GM18858 (cell line): Measurements from ENCODE around the gene CD38.

Source experiments
- ATAC-seq: cut with Tn5 transposase; IDR thresholded peaks from one replicate; pipeline ENCODE4 v1.9.1; 2021; ENCODE audit not compliant: unreplicated experiment

CD38 gene

GRCh38 chr4:15894921-15895916 is 117.1 kb downstream of the CD38 start:
- no peak for ATAC-seq

DNA sequence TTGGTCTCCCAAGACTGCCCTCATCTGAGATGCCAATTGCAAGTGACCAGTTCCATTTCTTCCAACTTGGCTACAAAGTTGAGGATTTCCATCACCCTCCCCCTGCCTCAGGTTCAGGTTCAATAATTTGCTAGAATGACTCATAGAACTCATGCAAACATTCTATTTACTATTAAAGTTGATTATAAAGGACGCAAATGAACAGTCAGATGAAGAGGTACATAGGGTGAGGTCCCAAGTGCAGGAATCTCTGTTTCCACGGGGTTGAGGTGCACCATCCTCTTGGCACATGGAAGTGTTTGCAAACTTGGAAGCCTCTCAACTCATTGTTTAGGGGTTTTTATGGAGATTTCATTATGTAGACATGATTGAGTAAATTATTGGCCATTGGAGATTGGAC is 119.4 kb downstream of the CD38 start:
- no peak for ATAC-seq

DNA sequence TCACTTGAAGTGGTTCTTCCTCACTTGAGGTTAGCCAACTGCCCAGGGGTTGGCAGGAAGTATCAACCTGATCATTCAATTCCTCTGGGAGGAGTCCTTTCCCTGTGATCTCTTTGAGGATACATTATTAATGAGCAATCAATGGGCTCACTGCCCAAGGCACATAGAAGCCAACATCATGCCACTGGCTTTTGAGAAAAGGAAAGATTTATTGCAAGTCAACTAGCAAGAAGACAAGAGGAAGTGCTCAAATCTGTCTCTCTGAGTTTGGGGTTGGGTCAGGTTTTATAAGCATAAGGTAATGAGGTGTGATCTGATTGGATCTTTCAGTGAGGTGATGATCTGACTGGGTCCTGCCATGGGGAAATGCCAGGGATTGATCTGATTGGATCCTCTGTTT is 120.8 kb downstream of the CD38 start:
- ATAC-seq, result no peak

DNA sequence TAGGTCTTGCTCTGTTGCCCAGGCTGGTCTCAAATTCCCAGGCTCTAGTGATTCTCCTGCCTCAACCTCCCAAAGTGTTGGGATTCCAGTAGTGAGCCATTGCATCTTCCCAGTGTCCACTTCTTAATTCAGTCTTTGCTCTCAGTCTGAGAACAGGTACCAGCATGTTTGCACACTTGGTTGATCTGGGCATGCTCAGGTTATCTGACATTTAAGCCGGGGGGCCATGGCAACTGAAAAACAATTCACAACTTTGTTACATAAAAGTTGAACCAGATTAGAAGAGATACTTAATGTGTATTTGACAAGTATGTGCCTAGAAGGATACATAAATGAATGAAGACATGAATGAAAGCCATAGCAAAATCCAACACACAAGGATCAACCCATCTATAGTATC is 121.4 kb downstream of the CD38 start:
- no peak for ATAC-seq

- ATAC-seq, result no peak
Observed at GRCh38 chr4:15901007-15901406, 122.9 kb downstream of the CD38 start.

DNA sequence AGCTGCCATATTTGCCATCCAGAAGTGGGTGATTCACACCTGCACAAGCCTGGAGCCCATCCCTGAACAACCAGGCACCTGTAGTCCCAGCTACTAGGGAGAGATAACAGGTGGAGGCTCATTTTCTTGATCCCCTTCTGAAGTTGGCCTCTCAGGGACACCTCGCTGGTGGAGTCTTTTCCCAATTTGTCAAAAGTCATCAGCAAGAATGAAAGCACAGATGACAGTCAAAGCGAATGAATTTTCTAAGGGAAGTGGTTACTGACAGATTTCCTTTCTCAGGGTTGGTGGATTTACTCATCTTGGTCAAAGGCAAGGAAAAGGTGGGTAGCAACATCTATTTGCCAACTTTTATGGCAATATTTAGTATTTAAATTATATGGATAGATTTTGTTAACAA is 123.9 kb downstream of the CD38 start:
- no peak for ATAC-seq

- no peak for ATAC-seq
Observed at GRCh38 chr4:15902746-15903145, 124.6 kb downstream of the CD38 start.
